Neural cell (in vitro differentiated cells): Measurements from ENCODE around the gene RPL18A.

Experiments
- EP300 ChIP-seq: fragments of 450-650 bp; conservative IDR thresholded peaks from 2 replicates; pipeline ENCODE4 v1.6.1; 2014; ENCODE audit warnings: antibody characterized with exemption, mild to moderate bottlenecking, moderate library complexity; ENCODE audit not compliant: poor library complexity, severe bottlenecking
- POLR2AphosphoS5 ChIP-seq: IDR thresholded peaks from 2 replicates; pipeline ENCODE4 v1.6.1; 2012
- TF ChIP-seq, protein P1 (sequence below): fragments of 450-650 bp; IDR thresholded peaks from 2 replicates; pipeline ENCODE4 v1.5.1; 2014; ENCODE audit warnings: antibody characterized with exemption, mild to moderate bottlenecking, moderate library complexity; ENCODE audit not compliant: poor library complexity, severe bottlenecking

DNA sequence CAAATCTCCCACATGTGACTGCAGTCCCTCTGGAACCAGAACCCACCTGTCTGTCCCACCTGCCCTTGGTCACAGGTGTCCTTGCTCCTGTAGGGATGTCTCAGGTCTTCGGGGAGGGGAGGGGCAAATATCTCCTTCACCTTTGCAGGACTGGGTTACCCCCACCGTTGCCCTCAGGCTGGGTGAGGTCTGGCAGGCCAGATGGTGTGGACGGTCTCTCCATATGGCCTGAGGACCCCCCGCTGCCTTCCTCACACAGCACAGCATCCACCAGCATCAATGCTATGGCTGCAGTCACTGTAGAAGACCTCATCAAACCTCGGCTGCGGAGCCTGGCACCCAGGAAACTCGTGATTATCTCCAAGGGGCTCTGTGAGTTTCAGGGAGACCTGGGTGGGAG is 22.0 kb downstream of the RPL18A start:
- TF ChIP-seq POLR2AphosphoS5 (no peak), EP300 (no peak)
- TF ChIP-seq, protein P1, sequence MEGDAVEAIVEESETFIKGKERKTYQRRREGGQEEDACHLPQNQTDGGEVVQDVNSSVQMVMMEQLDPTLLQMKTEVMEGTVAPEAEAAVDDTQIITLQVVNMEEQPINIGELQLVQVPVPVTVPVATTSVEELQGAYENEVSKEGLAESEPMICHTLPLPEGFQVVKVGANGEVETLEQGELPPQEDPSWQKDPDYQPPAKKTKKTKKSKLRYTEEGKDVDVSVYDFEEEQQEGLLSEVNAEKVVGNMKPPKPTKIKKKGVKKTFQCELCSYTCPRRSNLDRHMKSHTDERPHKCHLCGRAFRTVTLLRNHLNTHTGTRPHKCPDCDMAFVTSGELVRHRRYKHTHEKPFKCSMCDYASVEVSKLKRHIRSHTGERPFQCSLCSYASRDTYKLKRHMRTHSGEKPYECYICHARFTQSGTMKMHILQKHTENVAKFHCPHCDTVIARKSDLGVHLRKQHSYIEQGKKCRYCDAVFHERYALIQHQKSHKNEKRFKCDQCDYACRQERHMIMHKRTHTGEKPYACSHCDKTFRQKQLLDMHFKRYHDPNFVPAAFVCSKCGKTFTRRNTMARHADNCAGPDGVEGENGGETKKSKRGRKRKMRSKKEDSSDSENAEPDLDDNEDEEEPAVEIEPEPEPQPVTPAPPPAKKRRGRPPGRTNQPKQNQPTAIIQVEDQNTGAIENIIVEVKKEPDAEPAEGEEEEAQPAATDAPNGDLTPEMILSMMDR: no peak
